ENCODE data around the gene PCID2.

Gene PCID2

GRCh38 chr13:113145496-113145895, 63.0 kb downstream of the PCID2 start:
- no peak overlapping the region for H3K4me3 ChIP-seq (ENCODE audit: low read depth, low read length)
- TF ChIP-seq CTCF (IDR thresholded peaks at IDR 0.05; ENCODE audit: borderline replicate concordance, insufficient read depth, low read depth, low read length): no peak

GRCh38 chr13:113144255-113144629, 64.2 kb downstream of the PCID2 start:
- H3K4me3 ChIP-seq (ENCODE audit: low read depth, low read length): no peak overlapping the region
- no peak for TF ChIP-seq CTCF (IDR thresholded peaks at IDR 0.05; ENCODE audit: borderline replicate concordance, insufficient read depth, low read depth, low read length)

- no peak for TF ChIP-seq CTCF (IDR thresholded peaks at IDR 0.05; ENCODE audit: borderline replicate concordance, insufficient read depth, low read depth, low read length)
Measured at GRCh38 chr13:113143466-113144254, 64.8 kb downstream of the PCID2 start.

GRCh38 chr13:113142876-113143275, 65.6 kb downstream of the PCID2 start:
- no peak overlapping the region for H3K4me3 ChIP-seq (ENCODE audit: low read depth, low read length)
- no peak for TF ChIP-seq CTCF (IDR thresholded peaks at IDR 0.05; ENCODE audit: borderline replicate concordance, insufficient read depth, low read depth, low read length)

More at GRCh38 chr13:113143466-113144254, 64.8 kb downstream of the PCID2 start:
- H3K4me3 ChIP-seq (ENCODE audit: low read depth, low read length): no peak overlapping the region

GRCh38 chr13:113141601-113141970, 66.9 kb downstream of the PCID2 start:
- TF ChIP-seq CTCF (IDR thresholded peaks at IDR 0.05; ENCODE audit: borderline replicate concordance, insufficient read depth, low read depth, low read length): no peak

GRCh38 chr13:113140677-113141600, 67.5 kb downstream of the PCID2 start:
- H3K4me3 ChIP-seq (ENCODE audit: low read depth, low read length): no peak overlapping the region
- no peak for TF ChIP-seq CTCF (IDR thresholded peaks at IDR 0.05; ENCODE audit: borderline replicate concordance, insufficient read depth, low read depth, low read length)

More at GRCh38 chr13:113141601-113141970, 66.9 kb downstream of the PCID2 start:
- H3K4me3 ChIP-seq (ENCODE audit: low read depth, low read length): no peak overlapping the region

All from GM12875 (cell line).